ENCODE data around the gene CWC27. TPM values are rescaled to one million over a fixed set of nuclear protein-coding genes. Genes with fewer than 3 reads are reported as not detected.
"Not testable (repeated sequence)": the region's sequence is repeated elsewhere in the genome, so short reads cannot be mapped to it uniquely, and the experiment has no call there.

CWC27 gene
- polyA plus RNA-seq, 1 donor, result 20.8 TPM

DNA sequence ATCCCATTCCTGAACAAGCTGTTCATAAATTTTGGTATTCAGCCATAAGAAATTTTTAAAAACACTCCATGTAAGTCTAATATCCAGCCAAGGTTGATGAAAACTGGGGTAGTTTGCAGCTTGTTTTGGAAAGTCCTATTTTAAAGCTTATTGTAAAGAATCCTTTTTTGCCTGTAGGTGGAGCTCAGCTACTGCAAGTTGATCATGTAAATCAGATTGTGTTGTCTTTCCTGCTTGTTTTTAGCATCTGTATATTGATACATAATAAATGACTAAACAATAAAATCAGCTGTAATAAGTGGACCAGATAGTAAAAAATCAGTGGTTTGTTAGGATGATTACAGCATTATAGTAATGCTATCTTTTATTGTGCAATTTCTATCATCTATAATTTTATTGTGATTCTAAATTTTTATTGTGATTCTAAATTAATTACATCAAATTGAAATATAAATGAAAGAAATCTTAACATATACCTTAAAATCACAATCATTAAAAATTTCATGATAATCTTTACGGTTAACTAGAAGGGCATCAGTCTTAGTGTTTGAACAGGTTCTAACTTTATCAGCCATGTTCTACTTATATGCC is 42.4 kb downstream of the CWC27 start:
- Histone ChIP-seq H3K27me3 (ENCODE audit: control insufficient read depth, insufficient read depth, low read length) (no peaks in the 10 kb centered on the region), H3K27ac (ENCODE audit: low read length) (no peak overlapping the region), H3K9me3 (ENCODE audit: control insufficient read depth, low read depth, low read length) (no peaks in the 10 kb centered on the region), H3K36me3 (ENCODE audit: control insufficient read depth, insufficient read depth, low read length) (peaks cover 13% of the 10 kb centered on the region), H3K4me3 (ENCODE audit: low read length) (no peak overlapping the region), H3K4me1 (ENCODE audit: control insufficient read depth, insufficient read depth, low read length) (no peaks in the 10 kb centered on the region)
- peak; percentile 21 to 29 for DNase-seq
- WGBS (ENCODE audit: insufficient coverage, low lambda C conversion rate), result no CpG with 5 or more reads among the region's 1 CpG

GRCh38 chr5:64814073-64814472 is 45.3 kb downstream of the CWC27 start:
- H3K4me1 ChIP-seq (ENCODE audit: control insufficient read depth, insufficient read depth, low read length), result no peaks in the 10 kb centered on the region
- WGBS (ENCODE audit: insufficient coverage, low lambda C conversion rate), result no CpG with 5 or more reads among the region's 2 CpGs

DNA sequence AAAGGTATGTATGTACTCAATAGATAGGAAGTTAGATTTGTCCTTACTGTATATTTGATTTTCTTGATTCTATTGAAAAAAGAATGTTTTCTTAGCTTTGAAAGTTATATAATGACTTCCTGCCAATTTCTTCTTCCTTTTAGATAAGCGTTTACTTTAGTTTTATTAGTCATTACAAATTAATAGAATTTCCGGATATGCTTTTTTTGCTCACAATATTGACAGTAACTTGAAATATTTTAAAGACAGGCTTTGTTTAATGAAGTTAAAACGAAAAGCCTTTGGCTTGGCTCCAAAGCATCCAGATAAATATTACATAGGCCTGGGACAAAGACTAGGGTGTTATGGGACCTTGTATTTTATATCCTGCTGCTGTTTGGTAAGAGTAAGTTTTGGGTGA is 49.5 kb downstream of the CWC27 start:
- H3K4me3 ChIP-seq (ENCODE audit: low read length), result no peak overlapping the region
- H3K9me3 ChIP-seq (ENCODE audit: control insufficient read depth, low read depth, low read length), result no peaks in the 10 kb centered on the region
- peaks cover 9% of the 10 kb centered on the region for H3K36me3 ChIP-seq (ENCODE audit: control insufficient read depth, insufficient read depth, low read length)
- WGBS (ENCODE audit: insufficient coverage, low lambda C conversion rate), result 77% methylated on average over 1 of the region's 3 CpGs
- no peaks in the 10 kb centered on the region for H3K4me1 ChIP-seq (ENCODE audit: control insufficient read depth, insufficient read depth, low read length)
- no peaks in the 10 kb centered on the region for H3K27me3 ChIP-seq (ENCODE audit: control insufficient read depth, insufficient read depth, low read length)
- no peak overlapping the region for H3K27ac ChIP-seq (ENCODE audit: low read length)
- no peak for DNase-seq

More at GRCh38 chr5:64814073-64814472, 45.3 kb downstream of the CWC27 start:
- H3K27me3 ChIP-seq (ENCODE audit: control insufficient read depth, insufficient read depth, low read length), result no peaks in the 10 kb centered on the region
- no peaks in the 10 kb centered on the region for H3K9me3 ChIP-seq (ENCODE audit: control insufficient read depth, low read depth, low read length)
- no peak for DNase-seq
- no peak overlapping the region for H3K4me3 ChIP-seq (ENCODE audit: low read length)
- no peak overlapping the region for H3K27ac ChIP-seq (ENCODE audit: low read length)
- peaks cover 9% of the 10 kb centered on the region for H3K36me3 ChIP-seq (ENCODE audit: control insufficient read depth, insufficient read depth, low read length)

- not testable (repeated sequence) for H3K4me1 ChIP-seq (ENCODE audit: control insufficient read depth, insufficient read depth, low read length); H3K4me3 ChIP-seq (ENCODE audit: low read length); DNase-seq; H3K9me3 ChIP-seq (ENCODE audit: control insufficient read depth, low read depth, low read length); H3K27ac ChIP-seq (ENCODE audit: low read length); H3K36me3 ChIP-seq (ENCODE audit: control insufficient read depth, insufficient read depth, low read length); H3K27me3 ChIP-seq (ENCODE audit: control insufficient read depth, insufficient read depth, low read length)
- WGBS (ENCODE audit: insufficient coverage, low lambda C conversion rate), result no CpG with 5 or more reads among the region's 4 CpGs
These were observed 50.6 kb downstream of the CWC27 start for GRCh38 chr5:64819345-64819744.

DNA sequence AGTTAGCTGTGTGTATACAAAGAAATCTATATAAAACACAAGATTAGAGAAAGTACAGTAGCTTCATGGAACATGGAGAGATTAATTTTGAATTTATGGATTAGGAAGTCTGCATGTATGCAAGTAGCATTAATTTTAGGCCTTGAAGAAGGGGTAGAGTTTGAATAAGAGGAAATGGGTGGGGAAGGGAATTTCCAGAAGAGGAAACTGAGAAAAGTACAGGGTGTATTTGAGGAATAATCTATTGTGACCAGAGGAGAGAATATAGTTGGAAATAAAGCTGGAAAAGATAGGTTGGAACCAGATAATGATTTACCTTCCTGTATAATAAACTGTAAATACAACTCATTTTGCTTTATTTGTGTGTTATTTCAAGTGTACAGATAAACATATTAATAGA is 53.6 kb downstream of the CWC27 start:
- no peak for DNase-seq
- H3K27me3 ChIP-seq (ENCODE audit: control insufficient read depth, insufficient read depth, low read length), result no peaks in the 10 kb centered on the region
- no peaks in the 10 kb centered on the region for H3K36me3 ChIP-seq (ENCODE audit: control insufficient read depth, insufficient read depth, low read length)
- no peak overlapping the region for H3K4me3 ChIP-seq (ENCODE audit: low read length)
- no peak overlapping the region for H3K27ac ChIP-seq (ENCODE audit: low read length)
- no peaks in the 10 kb centered on the region for H3K9me3 ChIP-seq (ENCODE audit: control insufficient read depth, low read depth, low read length)
- H3K4me1 ChIP-seq (ENCODE audit: control insufficient read depth, insufficient read depth, low read length), result no peaks in the 10 kb centered on the region

GRCh38 chr5:64826541-64826940 is 57.8 kb downstream of the CWC27 start:
- H3K36me3 ChIP-seq (ENCODE audit: control insufficient read depth, insufficient read depth, low read length), result peaks cover 2% of the 10 kb centered on the region
- DNase-seq, result no peak
- H3K4me1 ChIP-seq (ENCODE audit: control insufficient read depth, insufficient read depth, low read length), result no peaks in the 10 kb centered on the region
- H3K4me3 ChIP-seq (ENCODE audit: low read length), result no peak overlapping the region
- H3K27me3 ChIP-seq (ENCODE audit: control insufficient read depth, insufficient read depth, low read length), result no peaks in the 10 kb centered on the region
- peaks cover 7% of the 10 kb centered on the region for H3K9me3 ChIP-seq (ENCODE audit: control insufficient read depth, low read depth, low read length)
- H3K27ac ChIP-seq (ENCODE audit: low read length), result no peak overlapping the region
- WGBS (ENCODE audit: insufficient coverage, low lambda C conversion rate), result no CpG with 5 or more reads among the region's 1 CpG

DNA sequence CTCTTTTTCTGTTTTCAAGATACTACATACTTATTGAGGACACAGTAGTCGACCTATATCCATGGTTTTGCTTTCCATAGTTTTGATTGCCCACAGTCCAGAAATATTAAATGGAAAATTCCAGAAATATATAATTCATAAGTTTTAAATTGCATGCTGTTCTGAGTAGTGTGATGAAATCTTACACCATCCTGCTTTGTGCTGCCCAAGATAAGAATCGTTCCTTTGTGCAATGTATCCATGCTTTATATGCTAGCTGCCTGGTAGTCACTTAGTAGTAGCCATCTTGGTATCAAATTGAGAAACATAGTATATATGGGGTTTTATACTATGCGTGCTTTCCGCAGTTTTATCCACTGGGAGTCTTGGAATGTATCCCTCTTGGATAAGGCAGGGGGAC is 59.0 kb downstream of the CWC27 start:
- peaks cover 7% of the 10 kb centered on the region for H3K9me3 ChIP-seq (ENCODE audit: control insufficient read depth, low read depth, low read length)
- no peak overlapping the region for H3K4me3 ChIP-seq (ENCODE audit: low read length)
- H3K27ac ChIP-seq (ENCODE audit: low read length), result no peak overlapping the region
- no peaks in the 10 kb centered on the region for H3K27me3 ChIP-seq (ENCODE audit: control insufficient read depth, insufficient read depth, low read length)
- peaks cover 2% of the 10 kb centered on the region for H3K36me3 ChIP-seq (ENCODE audit: control insufficient read depth, insufficient read depth, low read length)
- no peaks in the 10 kb centered on the region for H3K4me1 ChIP-seq (ENCODE audit: control insufficient read depth, insufficient read depth, low read length)
- 71% methylated on average over 1 of the region's 4 CpGs for WGBS (ENCODE audit: insufficient coverage, low lambda C conversion rate)
- DNase-seq, result no peak

- not testable (repeated sequence) for H3K4me3 ChIP-seq (ENCODE audit: low read length); DNase-seq
These were observed 61.9 kb downstream of the CWC27 start for GRCh38 chr5:64830650-64831049.

DNA sequence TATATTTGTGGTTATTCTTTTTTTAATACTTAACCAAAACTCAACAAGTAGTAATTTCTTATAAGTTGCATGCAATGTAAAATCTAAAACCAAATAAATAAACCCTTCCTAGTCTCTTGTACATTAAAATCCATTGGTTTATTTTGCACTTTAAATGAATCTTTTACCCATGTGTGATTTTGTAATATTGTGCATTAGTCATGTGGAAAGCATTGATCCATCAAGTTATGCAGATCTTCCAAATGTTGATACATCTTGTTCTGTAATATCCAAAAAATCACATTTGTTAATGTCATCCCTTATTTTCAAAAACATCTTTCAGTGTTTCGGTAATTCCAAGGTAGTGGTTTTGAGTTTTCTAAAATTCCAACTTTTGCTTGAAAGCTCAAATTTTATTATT is 63.3 kb downstream of the CWC27 start:
- H3K9me3 ChIP-seq (ENCODE audit: control insufficient read depth, low read depth, low read length), result peaks cover 7% of the 10 kb centered on the region
- no peak overlapping the region for H3K27ac ChIP-seq (ENCODE audit: low read length)
- H3K36me3 ChIP-seq (ENCODE audit: control insufficient read depth, insufficient read depth, low read length), result peaks cover 2% of the 10 kb centered on the region
- DNase-seq, result no peak
- no peaks in the 10 kb centered on the region for H3K4me1 ChIP-seq (ENCODE audit: control insufficient read depth, insufficient read depth, low read length)
- H3K4me3 ChIP-seq (ENCODE audit: low read length), result no peak overlapping the region
- H3K27me3 ChIP-seq (ENCODE audit: control insufficient read depth, insufficient read depth, low read length), result no peaks in the 10 kb centered on the region
- 100% methylated on average over 1 of the region's 1 CpG for WGBS (ENCODE audit: insufficient coverage, low lambda C conversion rate)

More at GRCh38 chr5:64830650-64831049, 61.9 kb downstream of the CWC27 start:
- H3K27ac ChIP-seq (ENCODE audit: low read length); H3K36me3 ChIP-seq (ENCODE audit: control insufficient read depth, insufficient read depth, low read length); H3K27me3 ChIP-seq (ENCODE audit: control insufficient read depth, insufficient read depth, low read length); H3K9me3 ChIP-seq (ENCODE audit: control insufficient read depth, low read depth, low read length); H3K4me1 ChIP-seq (ENCODE audit: control insufficient read depth, insufficient read depth, low read length): not testable (repeated sequence)

DNA sequence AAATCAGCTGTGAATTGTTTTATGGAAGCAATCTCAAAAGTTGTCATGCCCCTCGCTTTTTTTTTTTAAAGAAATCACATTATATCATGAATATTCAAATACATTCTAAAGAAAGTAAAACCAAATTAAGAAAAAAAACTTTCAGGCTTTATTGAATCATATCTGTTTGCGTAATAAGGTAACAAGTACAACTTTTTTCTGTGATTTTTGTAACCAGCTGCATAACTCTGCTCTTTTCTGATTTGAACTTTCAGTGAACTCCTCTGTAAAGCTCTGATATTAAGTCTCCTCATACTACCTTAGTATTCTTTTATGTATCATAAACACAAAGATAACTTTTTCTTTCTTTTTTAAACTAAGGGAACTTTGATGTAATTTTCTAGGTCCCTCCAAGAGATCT is 65.3 kb downstream of the CWC27 start:
- Histone ChIP-seq H3K4me1 (ENCODE audit: control insufficient read depth, insufficient read depth, low read length) (no peaks in the 10 kb centered on the region), H3K4me3 (ENCODE audit: low read length) (no peak overlapping the region), H3K27me3 (ENCODE audit: control insufficient read depth, insufficient read depth, low read length) (no peaks in the 10 kb centered on the region), H3K27ac (ENCODE audit: low read length) (no peak overlapping the region), H3K36me3 (ENCODE audit: control insufficient read depth, insufficient read depth, low read length) (no peaks in the 10 kb centered on the region), H3K9me3 (ENCODE audit: control insufficient read depth, low read depth, low read length) (no peaks in the 10 kb centered on the region)
- 100% methylated on average over 1 of the region's 2 CpGs for WGBS (ENCODE audit: insufficient coverage, low lambda C conversion rate)
- no peak for DNase-seq

DNA sequence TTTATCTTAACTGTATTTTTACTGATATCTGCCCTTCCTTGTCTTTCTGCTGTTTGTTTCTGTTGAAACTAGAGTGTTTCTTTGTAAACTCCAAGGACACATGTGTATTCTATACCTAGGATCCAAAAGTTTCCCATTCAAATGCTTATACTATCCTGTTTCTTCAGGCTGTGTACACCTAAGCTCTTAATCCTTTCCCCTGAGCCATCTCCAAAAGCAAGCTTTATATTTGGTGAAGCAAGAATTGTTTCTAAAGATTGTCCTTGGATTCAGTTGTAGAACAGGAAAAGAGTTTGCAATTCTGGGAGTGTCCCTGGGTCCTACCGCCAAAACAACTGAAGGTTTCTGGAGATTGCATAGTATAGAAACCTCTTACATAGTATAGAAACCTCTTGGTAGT is 65.9 kb downstream of the CWC27 start:
- no peak for DNase-seq
- Histone ChIP-seq H3K4me1 (ENCODE audit: control insufficient read depth, insufficient read depth, low read length) (no peaks in the 10 kb centered on the region), H3K36me3 (ENCODE audit: control insufficient read depth, insufficient read depth, low read length) (no peaks in the 10 kb centered on the region), H3K4me3 (ENCODE audit: low read length) (no peak overlapping the region), H3K27me3 (ENCODE audit: control insufficient read depth, insufficient read depth, low read length) (no peaks in the 10 kb centered on the region), H3K27ac (ENCODE audit: low read length) (no peak overlapping the region), H3K9me3 (ENCODE audit: control insufficient read depth, low read depth, low read length) (no peaks in the 10 kb centered on the region)
- 100% methylated on average over 1 of the region's 1 CpG for WGBS (ENCODE audit: insufficient coverage, low lambda C conversion rate)

All from large intestine (tissue), 3 donors.